GM13976 (cell line): Measurements from ENCODE around the gene MBL2.
A peak's percentile ranks its signal among the peaks of the same experiment; 100 is the strongest.

Experiments
- DNase-seq: peaks from one replicate; pipeline ENCODE4 v3.0.0; 2012; ENCODE audit warnings: low spot score
- CTCF ChIP-seq: IDR thresholded peaks from 2 replicates; pipeline ENCODE4 v1.5.1; 2012; ENCODE audit warnings: borderline replicate concordance, mild to moderate bottlenecking; ENCODE audit not compliant: insufficient read depth; ENCODE audit errors: extremely low read depth, missing control alignments, control extremely low read depth
- in situ Hi-C: fragments of 300-500 bp; cut with MboI; formaldehyde crosslinking; loops from one replicate; pipeline ENCODE4 v1.12.0; 2022; ENCODE audit warnings: low sequenced_read_pairs, mixed read lengths, inconsistent platforms; ENCODE audit not compliant: unreplicated experiment

Gene MBL2

DNA sequence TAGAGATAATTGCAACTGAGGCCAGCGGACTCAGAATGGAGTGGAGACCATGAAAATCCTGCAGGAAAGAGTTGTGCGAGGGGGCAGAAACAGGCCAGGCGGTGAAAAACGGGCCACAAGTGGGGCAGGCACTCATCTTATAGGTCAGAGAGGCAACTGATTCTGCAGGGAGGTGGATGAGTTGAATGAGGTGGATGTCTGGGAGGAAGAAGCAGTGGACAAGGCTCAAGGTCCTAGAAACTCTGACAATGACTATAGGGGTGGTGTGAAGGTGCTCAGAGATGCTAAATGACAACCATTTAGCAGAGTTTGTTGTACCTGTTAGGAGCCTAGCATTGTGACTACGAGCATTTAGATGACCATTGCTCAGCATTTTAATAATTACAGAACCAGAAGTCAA, 33.6 kb downstream of the MBL2 start:
- DNase-seq: no peak
- TF ChIP-seq CTCF: no peak
- in situ Hi-C loops: no loop called here

GRCh38 chr10:52729271-52730104, 43.1 kb downstream of the MBL2 start:
- in situ Hi-C loops: no loop called here
- TF ChIP-seq CTCF: peak; percentile 15
- DNase-seq: peak; percentile 47

DNA sequence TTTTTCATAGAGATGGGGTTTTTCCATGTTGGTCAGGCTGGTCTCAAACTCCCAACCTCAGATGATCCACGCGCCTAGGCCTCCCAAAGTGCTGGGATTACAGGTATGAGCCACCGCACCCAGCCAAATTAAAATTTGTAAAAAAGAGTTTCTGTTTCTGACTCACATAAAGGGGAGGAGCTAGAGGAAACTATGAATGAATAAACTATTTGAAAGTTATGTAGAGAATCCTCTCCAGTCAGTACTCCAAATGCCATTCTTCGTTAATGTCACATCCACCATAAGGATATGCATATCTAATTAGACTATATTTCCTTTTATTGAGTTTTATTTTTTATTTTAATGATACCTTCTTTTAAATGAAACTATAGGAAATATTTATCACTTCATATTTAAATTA, 52.6 kb downstream of the MBL2 start:
- no peak for TF ChIP-seq CTCF
- in situ Hi-C loops: no loop called here

More for the DNA sequence above, 52.6 kb downstream of the MBL2 start:
- no peak for DNase-seq
